Stimulated activated CD8-positive, alpha-beta memory T cell treated with anti-CD3 and anti-CD28 coated beads, Interleukin-7, amount 100 ng/mL, for 4 hours (primary cell): ENCODE results near the gene NAXE.
"Not testable (repeated sequence)": the region's sequence is repeated elsewhere in the genome, so short reads cannot be mapped to it uniquely, and the experiment has no call there.

Experiments
- DNase-seq, 2 donors: peaks; one replicate each; pipeline ENCODE4 v3.0.0-alpha.2; 2020; ENCODE audit warnings: low read depth in 2 of 2

NAXE gene

GRCh38 chr1:156591432-156592157, at the start of gene NAXE:
Gene NAXE (plus strand): TSS chr1:156591776. CDS start chr1:156591805, 29 bp downstream.
- DNase-seq, result peak in 1 of 2 donors; percentile 62

- no peak for DNase-seq
These were observed 48.5 kb upstream of the NAXE start for GRCh38 chr1:156543066-156543465.

DNA sequence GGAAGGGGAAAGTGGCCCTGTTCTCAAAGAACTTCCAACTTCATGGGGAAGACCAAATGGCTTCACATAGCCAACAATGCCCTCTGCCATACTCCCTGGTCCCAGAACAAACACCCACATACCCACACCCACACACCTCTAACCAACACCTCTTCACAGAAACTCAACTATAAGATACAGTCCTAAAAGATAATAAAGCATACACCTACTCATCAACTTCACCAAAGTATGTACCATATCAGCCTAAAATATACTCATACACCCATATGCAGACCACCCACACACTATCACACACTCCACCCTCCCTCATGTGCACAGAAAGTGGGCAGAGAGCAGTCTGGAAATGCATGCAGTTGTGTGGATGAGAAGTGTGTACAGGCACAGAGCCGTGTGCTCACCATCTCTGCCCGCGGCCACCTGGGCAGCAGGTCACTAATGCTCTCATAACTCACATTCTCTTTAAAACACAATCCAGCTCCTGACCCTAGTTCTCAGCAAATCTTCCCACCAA, 46.9 kb upstream of the NAXE start:
- no peak for DNase-seq

- no peak for DNase-seq
These were observed 45.3 kb upstream of the NAXE start for GRCh38 chr1:156546267-156546666.

DNA sequence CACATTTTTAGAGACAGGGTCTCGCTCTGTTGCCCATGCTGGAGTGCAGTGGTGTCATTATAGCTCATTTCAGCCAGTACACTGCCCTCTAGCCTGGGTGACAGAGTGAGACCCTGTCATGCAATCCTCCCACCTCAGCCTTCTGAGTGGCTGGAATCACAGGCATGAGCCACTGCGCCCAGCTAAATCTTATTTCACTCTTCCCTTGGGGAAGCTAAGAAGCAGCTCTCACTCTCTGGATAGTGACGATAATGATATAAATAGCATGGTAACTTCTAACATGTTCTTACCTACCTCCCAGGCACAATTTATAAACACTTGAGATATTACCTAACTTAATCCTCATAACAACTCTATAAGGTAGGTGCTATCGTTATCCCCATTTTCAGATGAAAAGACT, 44.1 kb upstream of the NAXE start:
- no peak for DNase-seq

- DNase-seq, result no peak
These were observed 43.6 kb upstream of the NAXE start for GRCh38 chr1:156547982-156548381.

GRCh38 chr1:156549390-156549789, 42.2 kb upstream of the NAXE start:
- no peak for DNase-seq

- no peak for DNase-seq
These were observed 41.7 kb upstream of the NAXE start for GRCh38 chr1:156549831-156550230.

DNA sequence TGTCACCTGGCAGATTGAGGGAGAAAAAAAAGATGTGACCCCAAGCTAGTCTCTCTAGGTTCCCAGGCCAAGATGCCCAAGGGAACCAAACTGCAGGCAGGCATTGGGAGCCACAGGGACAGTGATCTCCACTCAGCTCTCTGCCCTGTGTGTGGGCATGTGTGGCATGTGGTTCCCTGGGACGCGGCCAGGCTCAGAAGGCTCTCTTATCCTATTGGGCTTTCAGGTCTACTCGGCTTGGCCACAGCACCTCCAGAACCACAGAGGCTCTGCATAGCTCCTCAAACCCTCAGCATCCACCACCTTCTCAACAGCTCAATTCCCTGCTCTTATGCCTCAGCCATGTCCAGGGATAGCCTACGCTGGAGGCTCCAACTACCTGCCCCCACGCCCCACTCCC, 41.2 kb upstream of the NAXE start:
- no peak for DNase-seq

DNA sequence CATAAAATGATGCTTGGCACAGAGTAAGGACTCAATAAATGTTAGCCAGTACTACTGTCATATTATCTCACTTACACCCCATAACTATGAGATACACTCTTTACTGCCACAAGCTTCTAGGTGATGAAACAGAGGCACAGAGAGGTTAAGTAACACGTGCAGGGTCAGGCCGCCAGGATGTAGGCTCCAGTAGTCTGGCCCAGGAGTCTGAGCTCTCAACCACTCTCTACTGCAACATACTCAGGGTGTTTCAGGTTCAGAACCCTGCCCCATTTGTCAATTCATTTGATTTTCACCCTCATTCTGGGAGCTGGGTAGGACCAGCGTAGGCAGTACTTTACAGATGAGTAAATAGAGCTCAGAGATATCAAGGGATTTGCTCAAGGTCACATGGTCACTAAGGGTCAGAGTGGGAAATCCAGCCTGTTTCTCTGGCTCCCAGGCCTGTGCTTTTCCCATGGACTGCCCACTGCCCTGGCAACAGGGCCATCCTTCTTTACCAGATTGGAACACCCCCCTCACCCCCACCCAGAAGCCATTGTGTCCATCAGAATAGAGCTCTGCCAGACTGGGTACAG, 40.4 kb upstream of the NAXE start:
- no peak for DNase-seq

DNA sequence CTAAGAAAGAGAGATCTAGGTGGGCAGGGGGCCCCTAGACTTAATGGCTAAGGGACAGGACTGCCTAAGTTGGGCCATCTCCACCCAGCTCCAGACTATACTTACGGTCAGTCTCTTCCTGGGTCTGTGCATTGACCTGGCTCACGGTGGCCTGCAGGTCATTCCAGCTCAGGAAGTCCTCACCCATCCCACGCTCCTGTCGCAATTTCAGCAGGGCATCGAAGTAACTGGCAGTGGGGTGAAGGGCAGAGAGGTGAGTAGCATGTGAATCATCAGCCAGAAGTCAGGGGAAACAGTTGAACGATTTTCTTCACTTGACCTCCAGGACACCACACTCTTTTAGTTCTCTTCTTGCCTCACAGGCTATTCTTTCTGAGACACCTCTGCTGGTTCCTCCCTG, 39.7 kb upstream of the NAXE start:
- no peak for DNase-seq

- DNase-seq, result no peak
These were observed 39.1 kb upstream of the NAXE start for GRCh38 chr1:156552518-156552917.

DNA sequence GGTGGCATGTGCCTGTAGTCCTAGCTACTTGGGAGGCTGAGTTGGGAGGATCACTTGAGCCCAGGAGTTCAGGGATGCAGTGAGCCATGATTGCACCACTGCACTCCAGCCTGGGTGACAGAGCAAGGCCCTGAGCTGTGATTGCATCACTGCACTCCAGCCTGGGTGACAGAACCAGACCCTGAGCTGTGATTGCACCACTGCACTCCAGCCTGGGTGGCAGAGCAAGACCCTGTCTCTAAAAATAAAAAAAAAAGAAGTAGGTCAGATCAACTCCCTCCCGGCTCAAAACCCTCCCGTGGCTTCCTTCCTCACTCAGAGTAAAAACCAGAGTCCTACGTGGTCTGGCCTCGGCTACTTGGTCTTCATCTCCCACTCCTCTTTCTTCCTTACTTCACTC, 38.6 kb upstream of the NAXE start:
- not testable (repeated sequence) for DNase-seq

GRCh38 chr1:156553860-156554485, 37.6 kb upstream of the NAXE start:
- no peak for DNase-seq

DNA sequence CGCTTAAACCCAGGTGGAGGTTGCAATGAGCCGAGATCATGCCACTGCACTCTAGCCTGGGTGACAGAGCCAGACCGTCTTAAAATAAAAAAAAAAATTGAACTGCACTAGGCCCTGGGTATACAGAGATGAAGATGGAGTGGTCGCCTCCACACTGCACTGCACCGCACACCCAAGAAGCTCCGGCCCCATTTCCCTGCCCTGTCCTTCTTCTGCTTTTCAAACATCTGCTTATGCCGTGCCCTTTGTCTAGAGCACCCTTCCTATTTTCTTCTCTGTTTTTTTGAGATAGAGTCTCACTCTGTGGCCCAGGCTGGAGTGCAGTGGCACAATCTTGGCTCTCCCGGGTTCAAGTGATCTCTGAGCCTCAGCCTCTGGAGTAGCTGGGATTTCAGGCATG, 36.6 kb upstream of the NAXE start:
- DNase-seq, result no peak

DNA sequence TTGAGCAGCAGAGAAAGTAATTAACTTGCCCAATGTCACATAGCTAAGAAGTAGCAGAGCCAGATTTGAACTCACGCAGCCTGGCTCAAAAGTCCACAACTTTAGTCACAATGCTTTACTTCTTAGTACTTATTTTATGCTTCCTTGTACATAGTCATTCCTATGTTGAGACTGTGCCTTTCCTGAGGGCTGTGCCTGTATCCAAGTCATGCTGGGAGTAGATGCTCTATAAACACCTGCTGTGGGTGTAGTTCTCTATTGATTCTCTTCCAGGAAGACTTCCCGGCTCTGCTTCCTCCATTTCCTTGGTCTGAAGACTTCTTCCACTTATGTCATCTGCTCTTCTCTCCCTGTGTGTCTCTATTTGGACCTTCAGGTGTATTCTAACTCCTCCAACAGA, 35.9 kb upstream of the NAXE start:
- DNase-seq, result no peak

DNA sequence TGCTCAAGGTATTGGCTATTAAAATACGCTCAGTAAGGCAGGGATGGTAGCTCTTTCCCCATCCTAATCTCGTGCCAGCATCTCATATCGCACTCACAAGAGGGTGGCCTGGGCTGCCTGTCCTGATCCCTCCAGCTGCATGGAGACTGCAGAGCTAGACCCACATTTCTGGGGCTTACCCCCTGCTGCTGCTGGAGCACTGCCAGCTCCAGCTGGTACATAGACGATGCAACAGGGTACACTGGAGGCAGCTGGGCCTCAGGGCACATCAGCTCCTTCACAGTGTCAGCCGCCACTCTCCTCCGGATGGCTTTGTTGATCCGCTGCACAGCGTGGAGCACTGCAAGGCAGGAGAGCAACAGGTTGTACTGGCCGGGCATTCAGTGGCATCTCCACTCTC, 35.2 kb upstream of the NAXE start:
- no peak for DNase-seq

DNA sequence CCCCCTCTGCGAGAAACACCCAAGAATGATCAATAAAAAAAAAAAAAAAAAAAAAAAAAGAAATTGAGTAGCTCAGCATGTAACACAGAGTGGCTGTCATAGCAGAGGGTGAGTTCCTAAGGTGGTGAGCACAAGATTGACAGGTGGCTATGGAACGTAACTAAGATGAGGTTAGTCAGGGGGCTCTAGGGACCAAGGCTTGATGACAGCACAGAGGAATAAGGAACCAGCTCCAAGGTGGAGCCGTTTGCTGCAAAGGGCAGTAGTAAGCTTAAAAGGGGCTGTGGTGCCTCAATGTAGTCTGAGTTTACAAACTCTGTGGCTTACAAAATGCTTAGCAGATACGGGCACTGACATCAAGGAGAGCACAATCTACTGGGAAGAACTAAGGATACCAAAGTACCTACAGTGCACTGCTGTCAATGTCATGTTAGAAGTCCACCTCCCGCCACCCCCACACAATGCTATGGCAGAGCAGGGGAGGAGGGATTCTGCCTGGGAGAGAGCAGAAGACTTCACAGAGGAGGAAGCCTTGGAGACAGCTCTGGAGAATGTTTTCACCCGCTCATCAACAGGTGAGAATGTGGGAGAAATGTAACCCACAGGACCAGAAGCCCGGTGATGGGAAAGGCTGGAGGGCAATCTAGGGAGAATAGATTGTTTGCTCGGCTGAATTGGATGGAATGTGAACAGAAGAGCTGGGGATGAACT, 32.3 kb upstream of the NAXE start:
- DNase-seq, result no peak

- no peak for DNase-seq
These were observed 31.7 kb upstream of the NAXE start for GRCh38 chr1:156559797-156560385.

DNA sequence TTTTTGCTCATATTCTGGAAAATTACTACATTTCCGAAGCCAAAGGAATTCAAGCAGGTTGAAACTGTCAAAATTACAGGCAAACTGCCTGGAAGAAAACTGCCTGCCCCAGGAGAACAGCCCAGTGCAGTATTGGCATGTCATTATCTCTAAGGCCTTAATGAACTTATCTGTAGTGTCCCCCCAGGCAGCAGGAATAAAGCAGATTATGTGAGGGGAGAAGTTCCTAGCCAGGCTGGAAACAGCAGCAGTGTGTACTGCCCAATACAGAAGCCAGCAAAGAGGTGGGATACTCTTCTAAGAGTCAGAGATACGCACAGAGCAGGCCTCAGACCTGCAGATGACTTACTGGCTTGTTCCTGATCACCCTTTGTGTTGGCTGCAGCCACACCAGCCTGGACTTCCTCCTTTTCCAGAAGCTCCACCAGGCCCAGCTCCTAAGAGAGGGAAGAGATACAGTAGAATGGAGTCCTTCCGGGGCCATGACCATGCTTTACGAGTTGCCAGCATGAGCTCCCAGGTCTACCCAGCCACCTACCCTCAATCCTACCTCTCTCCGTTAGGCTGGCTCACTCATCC, 30.9 kb upstream of the NAXE start:
- DNase-seq, result no peak

- no peak for DNase-seq
These were observed 26.1 kb upstream of the NAXE start for GRCh38 chr1:156565519-156565918.

GRCh38 chr1:156566436-156566835, 25.1 kb upstream of the NAXE start:
- no peak for DNase-seq
